HEK293T (cell line): Measurements from ENCODE around the gene CYP2D6.

Source experiments
- BHLHE40 ChIP-seq: fragments of 450-650 bp; IDR thresholded peaks from 2 replicates; pipeline ENCODE4 v1.6.1; 2016; ENCODE audit warnings: mild to moderate bottlenecking, moderate library complexity, borderline replicate concordance
- PKNOX1 ChIP-seq: fragments of 450-650 bp; IDR thresholded peaks from 2 replicates; pipeline ENCODE4 v1.6.1; 2016
- ZNF384 ChIP-seq: fragments of 450-650 bp; IDR thresholded peaks from 2 replicates; pipeline ENCODE4 v1.6.1; 2016

GRCh38 chr22:42177891-42178336, 47.3 kb upstream of the CYP2D6 start:
- TF ChIP-seq PKNOX1 (no peak), BHLHE40 (no peak), ZNF384 (no peak)
